ENCODE results near the gene PTGFRN. TPM values are rescaled to one million over a fixed set of nuclear protein-coding genes. Genes with fewer than 3 reads are reported as not detected.

The PTGFRN gene
- total and polyA plus RNA-seq, 9 of the 15 experiments (the other 6 are each of a cell fraction or from before 2014, with no cell fraction given), result 17.3 to 33.1 (median 25.7) TPM

GRCh38 chr1:116931016-116931918 is 21.6 kb downstream of the PTGFRN start:
- Histone ChIP-seq H3K4me1 (replicated peaks in 1 of 2; ENCODE audit: control insufficient read depth in 2 of 2, insufficient read depth in 2 of 2, low read length in 2 of 2) (peaks cover 11 to 36% of the 10 kb centered on the region in 2 experiments), H3K9me1 (ENCODE audit: control insufficient read depth, insufficient read depth, low read length) (peaks cover 4% of the 10 kb centered on the region), H3K9me3 (replicated peaks; ENCODE audit: control insufficient read depth, insufficient read depth, low read depth, low read length) (no peaks in the 10 kb centered on the region), H3K36me3 (ENCODE audit: control insufficient read depth, insufficient read depth, low read length) (peaks cover 20% of the 10 kb centered on the region; the same call in 2 of the 3 replicates), H3K9ac (ENCODE audit: insufficient read depth in 1 of 2, low read depth in 2 of 2, low read length in 2 of 2) (no peak overlapping the region), H4K20me1 (replicated peaks; ENCODE audit: control insufficient read depth, insufficient read depth, low read length) (no peaks in the 10 kb centered on the region), H3K4me2 (ENCODE audit: insufficient read depth, low read length) (no peak overlapping the region), H2AFZ (ENCODE audit: low read depth, low read length) (no peak overlapping the region), H3K4me3 (no peak overlapping the region), H3K27me3 (ENCODE audit: control insufficient read depth in 2 of 2, insufficient read depth in 2 of 2, low read length in 2 of 2) (no peaks in the 10 kb centered on the region), H3K79me2 (ENCODE audit: control insufficient read depth, insufficient read depth, low read length) (0 out of 3 replicates have a peak, but pooled peaks cover 4% of the 10 kb centered on the region), H3K27ac (ENCODE audit: extremely low read depth, low read depth, low read length) (no peak overlapping the region)
- FAIRE-seq (no peak), ATAC-seq (peak; percentile 66), DNase-seq (ENCODE audit: extremely low read depth in 1 of 4, low spot score in 3 of 4) (peak; percentile 31 to 57 (median 36))
- POLR2A ChIA-PET, result interaction anchor here (0.5 to 2.2 kb wide), 9 partner anchors 10 to 388 kb away, joined by 3 to 9 read pairs (median 3); no protein-coding TSS in a partner anchor
- intact Hi-C loops (cut with micrococcal nuclease) (loop anchor here (10.0 kb wide), 1 partner anchor 124 kb away; no protein-coding TSS in a partner anchor), in situ Hi-C loops (cut with MboI) (loop anchor here (10.0 kb wide), 1 partner anchor 196 kb away; no protein-coding TSS in a partner anchor)
- CTCF ChIA-PET (ENCODE audit: low intra/inter-chr PET ratio), result no interaction called here
- BruUV-seq (replicated peaks), result no TSS peak
- 39% methylated on average over 7 of the region's 7 CpGs for WGBS (ENCODE audit: insufficient coverage, low coverage, missing lambda C conversion rate)
- TF ChIP-seq PTBP1 (IDR thresholded peaks at IDR 0.05; ENCODE audit: low read depth, low read length) (no peak), RCOR1 (IDR thresholded peaks at IDR 0.05; ENCODE audit: borderline replicate concordance in 1 of 2, low read depth in 2 of 2, low read length in 2 of 2) (peak in 1 of 2 experiments; percentile 55; a peak in 1 of 4 replicates), ELF2 (CRISPR knock-in tag; IDR thresholded peaks at IDR 0.05) (no peak), MTA2 (IDR thresholded peaks at IDR 0.05; ENCODE audit: low read depth) (peak; percentile 38; the same call in 1 of the 2 replicates), KDM1A (IDR thresholded peaks at IDR 0.05) (peak; percentile 54; a peak in 2 of 4 replicates), HCFC1 (IDR thresholded peaks at IDR 0.05; ENCODE audit: low read depth, low read length) (no peak), ZNF384 (IDR thresholded peaks at IDR 0.05; ENCODE audit: low read depth, low read length) (peak; percentile 53; the same call in 1 of the 2 replicates), FOSL1 (tag; conservative IDR thresholded peaks at IDR 0.05) (0 out of 2 replicates have a peak, but pooled peaks have one; percentile 24), DPF2 (IDR thresholded peaks at IDR 0.05) (peak; percentile 70), MECOM (CRISPR knock-in tag; IDR thresholded peaks at IDR 0.05) (peak; percentile 84), E2F4 (CRISPR knock-in tag; IDR thresholded peaks at IDR 0.05; ENCODE audit: low read depth) (no peak), CBFA2T2 (conservative IDR thresholded peaks at IDR 0.05) (peak; percentile 57; the same call in 1 of the 2 replicates), SMARCE1 (IDR thresholded peaks at IDR 0.05) (peak; percentile 56; the same call in 1 of the 2 replicates), JUND (IDR thresholded peaks at IDR 0.05; ENCODE audit: borderline replicate concordance, low read depth, low read length) (peak; percentile 45; the same call in 1 of the 2 replicates), JUND (tag; IDR thresholded peaks at IDR 0.05; ENCODE audit: borderline replicate concordance, low read depth, low read length) (no peak; the same call in 2 of the 3 replicates), MEF2D (tag; conservative IDR thresholded peaks at IDR 0.05; ENCODE audit: low read depth) (no peak), HMBOX1 (IDR thresholded peaks at IDR 0.05) (peak; percentile 51; the same call in 1 of the 2 replicates), MYC (IDR thresholded peaks at IDR 0.05; ENCODE audit: low read depth, low read length) (0 out of 2 replicates have a peak, but pooled peaks have one; percentile 24), MYC (CRISPR knock-in tag; IDR thresholded peaks at IDR 0.05; ENCODE audit: borderline replicate concordance, low read depth) (no peak), CBFA2T3 (IDR thresholded peaks at IDR 0.05) (peak; percentile 80), EP300 (IDR thresholded peaks at IDR 0.05; ENCODE audit: low read length) (peak; percentile 69)
